ENCODE results near the gene KRT33A. TPM values are rescaled to one million over a fixed set of nuclear protein-coding genes. Genes with fewer than 3 reads are reported as not detected.
A peak's percentile ranks its signal among the peaks of the same experiment; 100 is the strongest.

The KRT33A gene
- total RNA-seq, 8 experiments from 2014 or later, result not detected

DNA sequence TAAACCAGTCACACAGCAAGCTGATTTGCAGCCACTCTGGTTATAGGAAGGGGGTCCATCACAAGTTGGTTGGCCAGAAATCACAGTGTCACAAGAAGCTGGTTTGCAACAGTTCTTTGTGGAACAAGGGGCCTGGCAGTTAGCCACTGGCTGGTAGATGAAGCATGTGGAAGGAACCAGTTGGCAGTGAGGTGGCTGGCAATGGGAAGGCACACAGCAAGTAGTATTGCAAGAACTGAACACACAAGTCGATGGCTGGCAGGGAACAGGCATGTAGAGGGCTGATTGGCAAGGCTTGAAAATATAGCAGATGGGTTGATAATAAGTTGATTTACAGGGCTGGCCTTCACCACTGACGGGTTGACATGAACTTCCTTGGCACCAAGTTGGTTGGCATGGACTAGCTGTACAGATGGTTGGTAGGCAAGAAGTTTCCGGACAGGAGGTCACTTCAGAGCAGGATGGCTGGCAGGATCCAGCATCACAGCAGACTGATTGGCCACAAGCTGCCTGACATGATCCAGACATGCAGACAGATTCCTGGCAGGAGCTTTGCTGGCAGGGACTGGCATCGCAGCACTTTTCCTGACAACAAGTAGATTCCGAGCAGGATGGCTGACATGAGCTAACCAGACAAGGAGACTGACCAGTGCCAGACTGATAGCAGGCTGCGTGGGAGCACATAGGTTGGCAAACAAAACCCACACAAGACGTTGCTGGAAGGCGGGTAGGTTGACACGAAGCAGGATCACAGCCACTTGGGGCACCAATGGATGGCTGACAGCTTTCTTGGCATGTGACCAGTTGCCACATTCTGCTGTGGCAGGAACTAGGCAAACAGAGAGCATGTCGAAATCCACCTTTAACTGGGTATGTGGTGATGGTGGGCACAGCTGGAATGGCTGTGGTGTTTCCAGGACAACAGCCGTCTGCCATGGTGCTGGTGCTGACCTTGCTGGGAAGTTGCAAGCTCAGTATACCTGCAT is 48.4 kb downstream of the KRT33A start, which contains the start of gene KRTAP29-1:
KRTAP29-1 (minus strand) TSS at position 936 of the 986 bp plus-strand sequence; CDS start at position 936, 0 bp downstream.
- Histone ChIP-seq H3K4me1 (replicated peaks in 1 of 2) (no peaks in the 10 kb centered on the region), H3K27ac (no peak within 1 kb of the TSS), H3K4me3 (no peak within 1 kb of the TSS)
- no peak for ATAC-seq (replicated peaks in 6 of 8)
- 20 to 85% (median 60%) methylated on average over 1 to 5 of the region's 11 CpGs for WGBS, 10 experiments
- in situ Hi-C loops (cut with MboI; ENCODE audit: low pct_unique_long_range_greater_than_20kb in 2 of 9, low sequenced_read_pairs in 9 of 9, unreplicated experiment in 9 of 9), result loop anchor here in 1 of 9 experiments (25.0 kb wide), 1 partner anchor 390 kb away; no protein-coding TSS in a partner anchor

DNA sequence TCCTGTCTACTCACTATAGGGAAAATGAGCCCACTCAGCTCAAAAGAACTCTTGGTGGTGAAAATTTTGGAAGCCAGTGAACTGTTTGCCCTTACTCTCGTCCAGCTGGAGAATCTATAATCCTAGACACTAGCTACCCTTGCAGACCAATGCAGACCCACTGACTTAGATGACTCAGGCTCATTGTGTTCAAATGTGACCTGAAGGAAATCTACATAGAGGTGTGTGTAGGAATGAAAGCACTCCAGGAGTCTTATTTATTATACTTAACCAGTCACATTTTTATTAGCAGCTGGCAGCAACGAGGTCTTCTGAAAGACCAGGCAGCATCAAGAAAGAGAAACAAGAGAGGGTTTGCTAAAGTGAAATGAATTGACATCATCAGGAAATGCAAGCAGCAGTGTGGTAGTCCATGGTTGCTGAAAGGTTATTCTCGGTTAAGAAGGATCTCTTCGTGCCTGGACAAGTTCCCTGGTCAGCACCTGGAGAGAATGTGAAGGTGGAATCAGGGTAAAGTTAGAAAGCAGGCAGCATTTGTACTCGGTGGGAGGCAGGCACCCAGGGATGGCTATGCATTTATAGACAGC is 49.3 kb downstream of the KRT33A start:
- 11 to 70% (median 39%) methylated on average over 1 to 5 of the region's 5 CpGs for WGBS, 10 experiments

DNA sequence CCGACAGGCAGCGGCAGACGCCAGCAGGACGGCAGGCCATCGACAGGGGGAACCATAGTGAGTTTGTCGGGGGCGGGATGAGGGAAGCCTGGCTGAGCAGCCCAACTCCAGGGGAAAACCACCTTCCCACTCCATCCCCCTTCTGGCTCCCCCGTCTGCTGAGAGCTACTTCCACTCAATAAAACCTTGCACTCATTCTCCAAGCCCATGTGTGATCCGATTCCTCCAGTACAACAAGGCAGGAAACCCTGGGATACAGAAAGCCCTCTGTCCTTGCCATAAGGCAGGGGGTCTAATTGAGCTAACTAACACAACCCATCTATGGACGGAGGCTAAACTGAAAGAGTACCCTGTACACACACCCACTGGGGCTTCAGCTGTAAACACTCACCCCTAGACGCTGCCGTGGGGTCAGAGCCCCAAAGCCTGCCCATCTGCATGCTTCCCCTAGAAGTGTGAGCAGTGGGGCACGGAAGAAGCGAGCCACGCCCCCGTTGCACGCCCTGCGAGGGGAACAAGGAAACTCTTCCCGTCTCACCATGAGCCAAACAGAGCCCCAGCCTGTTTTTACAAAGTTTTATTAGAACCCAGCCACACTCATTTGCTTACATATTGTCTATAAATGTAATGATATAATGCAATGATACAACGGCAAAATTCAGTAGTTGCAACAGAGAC is 52.0 kb downstream of the KRT33A start:
- ATAC-seq (replicated peaks in 6 of 8), result no peak
- 25 to 97% (median 90%) methylated on average over 1 to 13 of the region's 20 CpGs; no CpG with 5 or more reads in 4 of the 10 experiments for WGBS, 10 experiments
- in situ Hi-C loops (cut with MboI; ENCODE audit: low pct_unique_long_range_greater_than_20kb in 2 of 9, low sequenced_read_pairs in 9 of 9, unreplicated experiment in 9 of 9), result no loop called here

More for the DNA sequence above, 49.3 kb downstream of the KRT33A start:
- H3K27ac ChIP-seq, result no peak overlapping the region
- no peak overlapping the region for H3K4me3 ChIP-seq
- H3K4me1 ChIP-seq (replicated peaks in 1 of 2), result no peaks in the 10 kb centered on the region
- in situ Hi-C loops (cut with MboI; ENCODE audit: low pct_unique_long_range_greater_than_20kb in 2 of 9, low sequenced_read_pairs in 9 of 9, unreplicated experiment in 9 of 9), result loop anchor here in 1 of 9 experiments (25.0 kb wide), 1 partner anchor 389 kb away; no protein-coding TSS in a partner anchor
- peak in 1 of 8 experiments; percentile 31 for ATAC-seq (replicated peaks in 6 of 8)

DNA sequence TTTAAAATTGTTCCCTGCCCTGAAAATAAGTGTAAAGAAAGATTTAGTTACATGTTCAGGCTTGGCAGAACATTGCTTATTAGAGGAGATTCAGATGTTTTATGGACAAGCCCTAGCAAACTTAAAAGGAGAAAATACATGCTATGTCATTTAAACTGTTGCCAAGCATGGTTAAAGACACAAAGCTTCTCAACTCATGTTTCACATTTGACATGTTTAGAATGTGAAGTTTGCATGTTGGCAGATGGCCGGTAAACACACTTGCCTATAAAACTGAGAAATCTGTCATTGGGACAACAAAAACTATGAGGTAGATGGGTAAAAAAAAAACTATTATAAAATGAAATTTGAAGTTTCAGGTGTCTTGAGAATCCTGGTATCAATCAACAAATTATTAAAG is 53.8 kb downstream of the KRT33A start:
- in situ Hi-C loops (cut with MboI; ENCODE audit: low pct_unique_long_range_greater_than_20kb in 2 of 9, low sequenced_read_pairs in 9 of 9, unreplicated experiment in 9 of 9), result no loop called here
- no peaks in the 10 kb centered on the region for H3K4me1 ChIP-seq (replicated peaks in 1 of 2)
- 20 to 100% (median 82%) methylated on average over 1 of the region's 1 CpG; no CpG with 5 or more reads in 2 of the 10 experiments for WGBS, 10 experiments
- H3K4me3 ChIP-seq, result no peak overlapping the region
- no peak for ATAC-seq (replicated peaks in 6 of 8)
- H3K27ac ChIP-seq, result no peak overlapping the region

More for the DNA sequence above, 52.0 kb downstream of the KRT33A start:
- Histone ChIP-seq H3K4me3 (no peak overlapping the region), H3K27ac (no peak overlapping the region), H3K4me1 (replicated peaks in 1 of 2) (no peaks in the 10 kb centered on the region)

Other genes with a start within 250 kb of the KRT33A start
- under 1 TPM in 1 of 8 experiments, not detected in 7; 0.47 TPM for gene KRTAP4-16, start 248.6 kb downstream of the KRT33A start, total RNA-seq
- under 1 TPM in 3 of 8 experiments, not detected in 5; 0.33 to 0.41 (median 0.38) TPM for gene KRTAP4-9, start 245.4 kb downstream of the KRT33A start, total RNA-seq
- under 1 TPM in 2 of 8 experiments, not detected in 6; 0.18 to 0.38 TPM for gene KRTAP4-11, start 232.5 kb downstream of the KRT33A start, total RNA-seq
- under 1 TPM in 2 of 8 experiments, not detected in 6; 0.38 to 0.41 TPM for gene KRTAP4-12, start 226.6 kb downstream of the KRT33A start, total RNA-seq
- gene KRTAP4-6, start 210.3 kb downstream of the KRT33A start, total RNA-seq, result under 1 TPM in 2 of 8 experiments, not detected in 6; 0.17 to 0.47 TPM
- not detected for gene KRTAP4-5, start 201.0 kb downstream of the KRT33A start, total RNA-seq
- under 1 TPM in 1 of 8 experiments, not detected in 7; 0.18 TPM for gene KRTAP4-4, start 190.1 kb downstream of the KRT33A start, total RNA-seq
- gene KRTAP4-3, start 182.6 kb downstream of the KRT33A start, total RNA-seq, result not detected
- not detected for gene KRTAP4-2, start 172.6 kb downstream of the KRT33A start, total RNA-seq
- gene KRTAP4-1, start 165.9 kb downstream of the KRT33A start, total RNA-seq, result not detected
- not detected for gene KRTAP9-1, start 160.9 kb downstream of the KRT33A start, total RNA-seq
- gene KRTAP9-2, start 124.2 kb downstream of the KRT33A start, total RNA-seq, result under 1 TPM in 1 of 8 experiments, not detected in 7; 0.85 TPM
- gene KRTAP9-3, start 118.4 kb downstream of the KRT33A start, total RNA-seq, result under 1 TPM in 1 of 8 experiments, not detected in 7; 0.21 TPM
- not detected for gene KRTAP9-8, start 112.8 kb downstream of the KRT33A start, total RNA-seq
- not detected for gene KRTAP9-4, start 101.1 kb downstream of the KRT33A start, total RNA-seq
- under 1 TPM in 1 of 8 experiments, not detected in 7; 0.28 TPM for gene KRTAP9-9, start 95.4 kb downstream of the KRT33A start, total RNA-seq
- not detected for gene KRTAP9-6, start 85.5 kb downstream of the KRT33A start, total RNA-seq
- gene KRTAP9-7, start 75.1 kb downstream of the KRT33A start, total RNA-seq, result under 1 TPM in 1 of 8 experiments, not detected in 7; 0.45 TPM
- gene KRTAP29-1, start 48.0 kb downstream of the KRT33A start, total RNA-seq, result under 1 TPM in 1 of 8 experiments, not detected in 7; 0.57 TPM
- gene KRTAP16-1, start 41.5 kb downstream of the KRT33A start, total RNA-seq, result under 1 TPM in 4 of 8 experiments, not detected in 4; 0.17 to 1.00 (median 0.27) TPM
- gene KRTAP17-1, start 35.1 kb downstream of the KRT33A start, total RNA-seq, result under 1 TPM in 1 of 8 experiments, not detected in 7; 0.57 TPM
- gene KRT33B, start 19.0 kb upstream of the KRT33A start, total RNA-seq, result under 1 TPM in 1 of 8 experiments, not detected in 7; 0.13 TPM
- gene KRT34, start 31.5 kb upstream of the KRT33A start, total RNA-seq, result under 1 TPM in 2 of 8 experiments, not detected in 6; 0.14 TPM
- under 1 TPM in 2 of 8 experiments, not detected in 6; 0.32 to 0.38 TPM for gene KRT31, start 46.8 kb upstream of the KRT33A start, total RNA-seq
- under 1 TPM in 3 of 8 experiments, not detected in 5; 0.05 to 0.41 (median 0.33) TPM for gene KRT37, start 73.8 kb upstream of the KRT33A start, total RNA-seq
- gene KRT38, start 90.2 kb upstream of the KRT33A start, total RNA-seq, result under 1 TPM in 3 of 8 experiments, not detected in 5; 0.11 to 0.92 (median 0.71) TPM
- under 1 TPM in 1 of 8 experiments, not detected in 7; 0.05 TPM for gene KRT32, start 116.6 kb upstream of the KRT33A start, total RNA-seq
- under 1 TPM in 4 of 8 experiments, not detected in 4; 0.09 to 0.24 (median 0.17) TPM for gene KRT35, start 130.3 kb upstream of the KRT33A start, total RNA-seq
- under 1 TPM in 2 of 8 experiments, not detected in 6; 0.19 to 0.25 TPM for gene KRT36, start 139.1 kb upstream of the KRT33A start, total RNA-seq
- gene KRT13, start 154.8 kb upstream of the KRT33A start, total RNA-seq, result 1 to 10 TPM in 1 of 8 experiments, under 1 TPM in 3, not detected in 4; 0.32 to 1.9 (median 0.67) TPM
- gene KRT15, start 168.1 kb upstream of the KRT33A start, total RNA-seq, result 1 to 10 TPM in 2 of 8 experiments, under 1 TPM in 5, not detected in 1; 0.11 to 4.0 (median 0.25) TPM
- 1 to 10 TPM in 3 of 8 experiments, under 1 TPM in 3, not detected in 2; 0.29 to 6.2 (median 0.86) TPM for gene KRT19, start 177.5 kb upstream of the KRT33A start, total RNA-seq
- gene KRT9, start 221.2 kb upstream of the KRT33A start, total RNA-seq, result 1 to 10 TPM in 1 of 8 experiments, under 1 TPM in 6, not detected in 1; 0.11 to 1.5 (median 0.46) TPM
- 1 to 10 TPM in 1 of 8 experiments, under 1 TPM in 4, not detected in 3; 0.18 to 1.3 (median 0.54) TPM for gene KRT14, start 236.1 kb upstream of the KRT33A start, total RNA-seq

Measured in motor neuron (in vitro differentiated cells).